Tibial artery (tissue), 4 donors: ENCODE data around the gene CDK6.

ENCODE experiments used
- DNase-seq, 2 donors: peaks; one replicate each; pipeline ENCODE4 v3.0.0-alpha.2; 2019
- H3K27ac ChIP-seq, 2 donors: fragments of 200-600 bp; sonication (generic) in 1 of 2; 1 replicate in 1 of 2; 2 replicates in 1 of 2; pipeline ENCODE4 v1.5.1; 2018 to 2019; ENCODE audit warnings: mild to moderate bottlenecking in 1 of 2
- H3K27me3 ChIP-seq, 2 donors: fragments of 200-600 bp; sonication (generic) in 1 of 2; one replicate each; pipeline versions ENCODE4 v1.5.1 to v1.6.0; 2016 to 2019
- H3K36me3 ChIP-seq, 3 donors: fragments of 200-600 bp; sonication (generic) in 2 of 3; one replicate each; pipeline ENCODE4 v1.5.1; 2016 to 2019; ENCODE audit warnings: mild to moderate bottlenecking in 2 of 3
- H3K4me1 ChIP-seq, 4 donors: fragments of 200-600 bp; sonication (generic) in 2 of 4; 1 replicate in 3 of 4; 2 replicates in 1 of 4; pipeline ENCODE4 v1.5.1; 2016 to 2019
- H3K4me3 ChIP-seq, 2 donors: fragments of 200-600 bp; sonication (generic) in 1 of 2; 1 replicate in 1 of 2; 2 replicates in 1 of 2; pipeline ENCODE4 v1.5.1; 2018 to 2019; ENCODE audit warnings: mild to moderate bottlenecking in 2 of 2
- H3K9me3 ChIP-seq, 3 donors: fragments of 200-600 bp; sonication (generic) in 1 of 3; one replicate each; pipeline ENCODE4 v1.5.1; 2016 to 2019
- intact Hi-C: fragments of 100-400 bp; cut with DNase I; formaldehyde crosslinking; loops from one replicate; pipeline ENCODE4 v1.15.0; 2023; ENCODE audit warnings: low total_unique reads
- TF ChIP-seq, protein P1 (sequence below), 2 experiments: fragments of 200-600 bp in 1 of 2; fragments of 450-650 bp in 1 of 2; IDR thresholded peaks; one replicate each; pipeline ENCODE4 v1.5.1; 2017 to 2019; ENCODE audit warnings: antibody characterized with exemption in 2 of 2, mild to moderate bottlenecking in 1 of 2, moderate library complexity in 1 of 2

The CDK6 gene

DNA sequence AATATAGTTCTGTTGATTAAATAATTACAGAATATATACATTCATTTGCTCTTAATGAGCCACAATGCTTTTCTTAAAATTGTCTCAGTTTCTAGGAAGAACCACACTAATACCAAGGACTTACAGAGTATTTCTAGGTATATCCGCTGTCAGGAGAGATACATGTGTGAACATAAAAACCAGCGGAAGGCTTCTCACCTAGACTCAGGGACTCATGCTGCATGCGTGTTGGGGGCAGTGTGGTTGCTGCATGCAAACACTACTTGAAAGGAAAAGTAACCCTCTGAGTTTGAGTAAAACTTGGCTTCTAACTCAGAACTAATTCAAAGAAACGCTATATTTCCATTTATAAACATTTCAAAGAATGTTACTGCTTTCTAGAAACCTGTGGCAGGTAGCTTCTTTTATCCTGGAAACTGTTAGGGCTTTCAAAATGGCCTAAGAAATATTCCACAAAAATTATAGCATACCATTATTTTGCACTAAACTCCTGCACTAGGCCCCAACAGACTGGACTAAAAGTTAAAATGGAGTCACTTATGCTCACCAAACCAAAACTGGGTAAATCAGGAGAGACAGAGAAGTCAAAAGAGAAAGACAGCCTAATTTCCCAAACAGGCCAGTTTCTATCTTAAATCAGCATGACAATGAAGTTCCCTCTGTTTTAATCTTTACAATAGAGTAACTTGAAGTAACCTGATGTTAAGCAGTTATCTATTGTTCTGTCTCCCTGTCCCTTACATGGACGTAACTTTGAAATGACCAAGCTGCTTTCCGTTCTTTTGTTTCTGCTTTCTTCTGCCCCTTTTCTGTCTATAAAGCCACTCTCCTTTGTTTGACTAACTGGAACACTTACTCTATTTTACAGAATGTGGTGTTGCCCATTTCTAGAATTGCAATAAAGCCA, 151.0 kb downstream of the CDK6 start:
- no peak for DNase-seq
- intact Hi-C loops, result no loop called here
- Histone ChIP-seq H3K4me1 (peaks cover 0 to 29% (median 13%) of the 10 kb centered on the region in 4 donors), H3K36me3 (no peaks in the 10 kb centered on the region), H3K27me3 (no peaks in the 10 kb centered on the region), H3K4me3 (no peak overlapping the region), H3K9me3 (no peaks in the 10 kb centered on the region), H3K27ac (no peak overlapping the region)
- TF ChIP-seq, protein P1, sequence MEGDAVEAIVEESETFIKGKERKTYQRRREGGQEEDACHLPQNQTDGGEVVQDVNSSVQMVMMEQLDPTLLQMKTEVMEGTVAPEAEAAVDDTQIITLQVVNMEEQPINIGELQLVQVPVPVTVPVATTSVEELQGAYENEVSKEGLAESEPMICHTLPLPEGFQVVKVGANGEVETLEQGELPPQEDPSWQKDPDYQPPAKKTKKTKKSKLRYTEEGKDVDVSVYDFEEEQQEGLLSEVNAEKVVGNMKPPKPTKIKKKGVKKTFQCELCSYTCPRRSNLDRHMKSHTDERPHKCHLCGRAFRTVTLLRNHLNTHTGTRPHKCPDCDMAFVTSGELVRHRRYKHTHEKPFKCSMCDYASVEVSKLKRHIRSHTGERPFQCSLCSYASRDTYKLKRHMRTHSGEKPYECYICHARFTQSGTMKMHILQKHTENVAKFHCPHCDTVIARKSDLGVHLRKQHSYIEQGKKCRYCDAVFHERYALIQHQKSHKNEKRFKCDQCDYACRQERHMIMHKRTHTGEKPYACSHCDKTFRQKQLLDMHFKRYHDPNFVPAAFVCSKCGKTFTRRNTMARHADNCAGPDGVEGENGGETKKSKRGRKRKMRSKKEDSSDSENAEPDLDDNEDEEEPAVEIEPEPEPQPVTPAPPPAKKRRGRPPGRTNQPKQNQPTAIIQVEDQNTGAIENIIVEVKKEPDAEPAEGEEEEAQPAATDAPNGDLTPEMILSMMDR (IDR thresholded peaks at IDR 0.05), result no peak

DNA sequence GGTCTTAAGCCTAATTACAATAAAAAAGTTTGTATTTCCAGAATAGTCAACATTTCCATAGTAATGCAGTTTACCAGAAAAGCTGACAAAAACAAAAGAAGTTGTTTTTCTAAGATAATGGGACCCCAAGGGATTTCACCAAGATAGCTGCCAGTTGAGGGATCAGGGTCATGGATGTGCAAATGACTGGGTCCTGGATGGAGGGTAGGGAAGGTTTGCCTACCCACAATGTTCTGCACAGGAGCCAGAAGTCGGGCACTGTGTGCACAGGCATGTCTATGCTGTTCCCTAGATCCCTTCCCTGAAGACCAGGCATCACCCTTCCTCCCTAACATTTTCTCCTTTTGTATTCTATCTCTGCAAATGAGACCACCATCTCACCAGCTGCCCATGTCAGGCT, 152.1 kb downstream of the CDK6 start:
- no peaks in the 10 kb centered on the region for H3K9me3 ChIP-seq
- intact Hi-C loops, result no loop called here
- H3K4me3 ChIP-seq, result no peak overlapping the region
- no peaks in the 10 kb centered on the region for H3K36me3 ChIP-seq
- H3K27ac ChIP-seq, result no peak overlapping the region
- no peak for DNase-seq
- TF ChIP-seq, protein P1 (IDR thresholded peaks at IDR 0.05), result no peak
- no peaks in the 10 kb centered on the region for H3K27me3 ChIP-seq
- peaks cover 0 to 29% (median 13%) of the 10 kb centered on the region in 4 donors for H3K4me1 ChIP-seq

DNA sequence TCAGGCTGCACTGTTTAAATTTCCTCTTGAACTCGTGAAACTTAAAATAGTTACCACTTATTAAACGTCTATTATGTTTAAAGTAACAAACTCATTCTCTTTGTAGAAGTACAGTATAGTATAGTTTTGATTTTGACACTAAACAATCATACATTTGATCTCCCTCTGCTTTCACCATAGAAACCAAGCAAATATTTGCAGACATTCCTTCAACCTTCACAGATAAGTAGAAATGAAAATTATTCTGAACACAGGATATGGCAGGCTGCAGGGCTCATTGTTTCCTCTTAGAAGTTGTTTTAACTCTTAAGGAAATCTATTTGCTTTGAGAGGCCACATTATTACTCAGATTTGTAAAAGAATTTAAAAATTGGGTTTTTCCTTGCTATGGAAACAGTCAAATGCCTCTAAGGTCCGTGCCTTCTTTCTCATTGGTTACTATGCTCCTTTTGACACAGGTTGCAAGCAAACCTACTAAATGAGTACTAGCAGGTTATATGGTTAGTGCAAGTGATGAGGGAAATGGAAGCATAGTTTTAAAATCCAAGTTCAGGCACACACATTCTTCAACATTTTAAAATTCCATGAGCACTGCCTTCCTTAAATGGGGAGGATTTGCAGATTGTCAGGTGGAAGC, 153.4 kb downstream of the CDK6 start:
- H3K4me1 ChIP-seq, result peaks cover 0 to 29% (median 13%) of the 10 kb centered on the region in 4 donors
- intact Hi-C loops, result no loop called here
- DNase-seq, result no peak
- no peaks in the 10 kb centered on the region for H3K9me3 ChIP-seq
- H3K4me3 ChIP-seq, result no peak overlapping the region
- H3K36me3 ChIP-seq, result no peaks in the 10 kb centered on the region
- H3K27ac ChIP-seq, result peak overlapping the region in 1 of 2 donors; percentile 5
- TF ChIP-seq, protein P1 (IDR thresholded peaks at IDR 0.05), result no peak
- no peaks in the 10 kb centered on the region for H3K27me3 ChIP-seq

DNA sequence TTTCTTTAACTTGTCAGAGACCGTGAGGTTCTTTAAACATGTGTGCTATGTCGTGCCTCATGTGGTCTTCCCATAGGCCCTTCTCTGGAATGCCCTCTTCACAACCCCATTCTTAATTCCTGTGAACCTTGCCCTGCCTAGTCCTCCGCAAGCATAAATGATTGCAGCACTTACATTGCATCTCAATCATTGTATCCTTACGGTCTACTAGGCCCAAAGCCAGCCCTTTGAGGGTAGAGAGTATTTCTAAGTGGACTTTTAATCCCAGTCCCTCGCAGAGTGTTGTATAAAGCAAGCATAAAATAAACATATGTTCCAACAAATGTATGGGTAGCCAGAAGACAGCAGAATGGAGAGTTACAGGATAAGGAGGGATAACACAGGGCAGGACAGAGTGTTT, 154.0 kb downstream of the CDK6 start:
- no peaks in the 10 kb centered on the region for H3K27me3 ChIP-seq
- H3K36me3 ChIP-seq, result no peaks in the 10 kb centered on the region
- TF ChIP-seq, protein P1 (IDR thresholded peaks at IDR 0.05), result no peak
- no peak overlapping the region for H3K4me3 ChIP-seq
- no peak for DNase-seq
- peak overlapping the region in 1 of 2 donors; percentile 5 for H3K27ac ChIP-seq
- peaks cover 0 to 29% (median 13%) of the 10 kb centered on the region in 4 donors for H3K4me1 ChIP-seq
- intact Hi-C loops, result no loop called here
- no peaks in the 10 kb centered on the region for H3K9me3 ChIP-seq

DNA sequence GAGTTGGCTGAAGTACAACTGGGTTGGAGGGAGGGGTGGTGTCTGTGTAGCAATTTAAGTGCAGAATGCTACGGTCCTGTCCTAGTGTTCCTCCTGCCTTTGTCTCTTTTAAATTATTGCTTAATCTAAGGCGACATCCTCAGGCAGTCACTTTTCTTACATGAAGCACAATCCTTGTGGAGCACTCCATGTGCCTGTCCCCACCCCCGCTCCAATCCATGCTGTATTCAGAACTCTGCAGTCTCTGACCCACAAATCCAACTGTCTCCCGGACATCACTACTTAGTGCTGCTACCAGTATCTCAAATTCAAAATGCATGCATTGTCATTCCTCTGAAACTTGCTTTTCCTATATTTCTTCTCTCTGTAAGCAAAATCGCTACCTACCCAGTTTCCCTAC, 154.7 kb downstream of the CDK6 start:
- TF ChIP-seq, protein P1 (IDR thresholded peaks at IDR 0.05), result no peak
- no peak for DNase-seq
- Histone ChIP-seq H3K27me3 (no peaks in the 10 kb centered on the region), H3K4me3 (no peak overlapping the region), H3K4me1 (peaks cover 0 to 29% (median 13%) of the 10 kb centered on the region in 4 donors), H3K36me3 (no peaks in the 10 kb centered on the region), H3K27ac (no peak overlapping the region), H3K9me3 (no peaks in the 10 kb centered on the region)
- intact Hi-C loops, result no loop called here
